Measurements from ENCODE around the gene HSPB1. TPM values are rescaled to one million over a fixed set of nuclear protein-coding genes. Genes with fewer than 3 reads are reported as not detected.

HSPB1 gene
- total RNA-seq, 4 donors from 2014 or later = 178 to 353 (median 267) TPM

- DNase-seq (ENCODE audit: low spot score) (no peak), ATAC-seq (ENCODE audit: low FRiP score) (no peak)
- TF ChIP-seq CTCF (IDR thresholded peaks at IDR 0.05) = no peak
These were observed 30.3 kb upstream of the HSPB1 start for GRCh38 chr7:76272142-76272541.

- TF ChIP-seq CTCF (IDR thresholded peaks at IDR 0.05) = no peak
- ATAC-seq (ENCODE audit: low FRiP score) = no peak
- DNase-seq (ENCODE audit: low spot score) = no peak
These were observed 29.5 kb upstream of the HSPB1 start for GRCh38 chr7:76272851-76273497.

GRCh38 chr7:76273503-76273902 is 29.0 kb upstream of the HSPB1 start:
- DNase-seq (ENCODE audit: low spot score) (no peak), ATAC-seq (ENCODE audit: low FRiP score) (no peak)
- no peak for TF ChIP-seq CTCF (IDR thresholded peaks at IDR 0.05)

- DNase-seq (ENCODE audit: low spot score) (no peak), ATAC-seq (ENCODE audit: low FRiP score) (no peak)
- TF ChIP-seq CTCF (IDR thresholded peaks at IDR 0.05) = no peak
These were observed 23.9 kb upstream of the HSPB1 start for GRCh38 chr7:76278540-76278939.

GRCh38 chr7:76280408-76280807 is 22.1 kb upstream of the HSPB1 start:
- TF ChIP-seq CTCF (IDR thresholded peaks at IDR 0.05) = no peak
- ATAC-seq (ENCODE audit: low FRiP score) (no peak), DNase-seq (ENCODE audit: low spot score) (no peak)

- TF ChIP-seq CTCF (IDR thresholded peaks at IDR 0.05) = no peak
- no peak for DNase-seq (ENCODE audit: low spot score)
- no peak for ATAC-seq (ENCODE audit: low FRiP score)
These were observed 21.3 kb upstream of the HSPB1 start for GRCh38 chr7:76281006-76281705.

All from omental fat pad (tissue), 4 donors.